Embryonic facial prominence (tissue), 1 donor: ENCODE results near the gene KRTAP2-1.
"Not testable (repeated sequence)": the region's sequence is repeated elsewhere in the genome, so short reads cannot be mapped to it uniquely, and the experiment has no call there.

ENCODE experiments used
- DNase-seq: peaks from one replicate; pipeline ENCODE4 v3.0.0-alpha.2; 2016; ENCODE audit errors: extremely low spot score

KRTAP2-1 gene

GRCh38 chr17:41012326-41013120 is 34.6 kb downstream of the KRTAP2-1 start:
- DNase-seq: no peak

DNA sequence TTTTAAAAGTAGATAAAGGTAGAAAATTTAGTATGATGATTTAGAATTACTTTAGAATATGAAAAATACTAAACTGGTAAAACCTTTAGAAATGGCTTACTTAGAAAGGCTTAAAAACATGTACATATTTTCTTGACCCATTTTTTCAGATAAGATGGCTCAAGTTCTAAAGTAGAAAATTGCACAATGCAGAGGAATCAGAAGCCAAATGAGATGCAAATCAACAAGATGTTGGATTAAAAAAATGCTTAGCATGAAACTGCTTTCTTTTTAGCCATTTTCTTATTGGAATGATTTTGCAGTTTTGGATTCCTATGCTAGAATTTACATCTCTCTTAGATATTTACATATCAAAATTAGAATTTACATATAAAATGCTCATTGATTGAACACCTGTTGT is 36.7 kb downstream of the KRTAP2-1 start:
- DNase-seq: no peak

GRCh38 chr17:41009936-41010335 is 37.2 kb downstream of the KRTAP2-1 start:
- no peak for DNase-seq

DNA sequence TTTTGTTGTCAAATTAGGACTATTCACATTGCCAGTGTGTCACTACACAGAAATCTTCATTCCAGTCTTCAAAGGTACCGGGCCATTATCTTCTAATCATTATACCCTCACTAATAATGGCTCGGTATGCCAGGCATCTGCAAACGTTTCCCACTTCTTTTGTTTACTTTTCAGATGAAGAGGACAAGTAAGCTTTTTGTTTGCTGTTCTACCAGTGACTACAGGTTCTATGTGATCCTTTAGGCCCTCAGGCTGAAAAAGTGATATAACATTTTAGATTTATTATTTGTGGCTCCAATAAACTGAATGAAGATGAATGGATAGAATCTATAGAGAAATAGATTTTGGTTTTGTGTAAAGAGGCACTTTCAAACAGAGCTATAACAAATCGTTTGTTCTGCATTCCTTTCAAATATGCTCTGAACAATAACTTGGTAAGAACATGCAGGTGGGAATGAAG is 37.8 kb downstream of the KRTAP2-1 start:
- no peak for DNase-seq

DNA sequence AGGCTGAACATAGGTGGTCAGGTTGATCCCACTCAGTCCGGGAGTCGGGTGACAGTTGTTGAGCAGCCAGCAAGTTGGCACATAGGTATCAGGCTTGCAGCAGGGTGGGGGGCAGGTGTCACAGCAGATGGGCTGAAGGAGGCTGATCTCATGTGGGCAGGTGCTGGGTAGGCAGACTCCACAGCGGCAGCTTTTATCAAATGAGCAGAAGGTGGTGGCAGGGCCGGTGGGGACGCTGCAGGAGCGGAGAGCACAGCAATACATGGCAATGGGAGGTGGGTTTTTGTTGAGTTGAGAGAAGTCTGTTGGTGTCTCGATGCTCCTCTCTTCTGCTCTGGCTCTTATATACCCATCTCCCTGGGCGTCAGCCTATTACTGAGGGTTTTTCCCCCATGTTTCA is 38.3 kb downstream of the KRTAP2-1 start, which contains the start of gene KRTAP3-1:
KRTAP3-1 (minus strand) TSS at position 318 of the 400 bp plus-strand sequence; CDS start at position 264, 54 bp downstream.
- no peak for DNase-seq

DNA sequence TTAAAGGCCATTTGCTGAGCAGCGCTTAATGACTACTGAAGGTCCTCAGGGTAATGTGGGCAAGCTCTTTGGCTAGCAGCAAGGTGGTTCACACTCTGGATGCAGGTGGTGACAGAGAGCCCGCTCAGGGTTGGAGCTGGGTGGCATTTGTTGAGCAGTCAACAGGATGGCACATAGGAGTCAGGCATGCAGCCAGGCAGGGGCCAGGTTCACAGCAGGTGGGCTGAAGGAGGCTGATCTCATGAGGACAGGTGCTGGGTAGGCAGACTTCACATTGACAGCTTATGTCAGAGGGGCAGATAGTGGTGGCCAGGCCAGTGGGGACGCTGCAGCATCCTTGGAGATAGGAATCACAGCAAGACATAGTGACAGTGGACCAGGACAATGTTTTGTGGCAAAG is 42.7 kb downstream of the KRTAP2-1 start:
- DNase-seq: no peak

GRCh38 chr17:41003926-41004325 is 43.2 kb downstream of the KRTAP2-1 start:
- no peak for DNase-seq

DNA sequence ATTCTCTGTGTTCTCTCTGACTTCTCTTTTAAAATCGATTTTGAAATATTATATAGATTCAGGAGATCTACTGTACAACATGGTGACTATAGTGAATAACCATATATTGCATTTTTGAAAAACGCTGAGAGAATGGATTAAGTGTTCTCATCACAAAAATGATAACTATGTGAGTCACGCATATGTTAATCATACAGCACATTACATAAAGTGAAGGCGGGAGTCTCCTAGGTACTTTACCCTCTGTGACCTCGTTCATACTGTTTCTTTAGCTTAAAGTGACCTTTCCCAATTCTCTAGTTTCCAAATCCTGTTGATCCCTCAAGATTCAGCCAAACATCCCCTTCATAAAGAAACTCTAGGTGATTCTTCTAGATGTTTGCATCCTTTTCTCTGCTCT is 44.3 kb downstream of the KRTAP2-1 start:
- no peak for DNase-seq

- no peak for DNase-seq
These were observed 45.3 kb downstream of the KRTAP2-1 start for GRCh38 chr17:41001795-41002194.

- not testable (repeated sequence) for DNase-seq
These were observed 47.6 kb downstream of the KRTAP2-1 start, which contains the start of gene KRTAP3-2 for GRCh38 chr17:40999563-40999962. Gene KRTAP3-2, minus strand, starts transcription at chr17:40999906. Its CDS starts 53 bp downstream, at chr17:40999853.

DNA sequence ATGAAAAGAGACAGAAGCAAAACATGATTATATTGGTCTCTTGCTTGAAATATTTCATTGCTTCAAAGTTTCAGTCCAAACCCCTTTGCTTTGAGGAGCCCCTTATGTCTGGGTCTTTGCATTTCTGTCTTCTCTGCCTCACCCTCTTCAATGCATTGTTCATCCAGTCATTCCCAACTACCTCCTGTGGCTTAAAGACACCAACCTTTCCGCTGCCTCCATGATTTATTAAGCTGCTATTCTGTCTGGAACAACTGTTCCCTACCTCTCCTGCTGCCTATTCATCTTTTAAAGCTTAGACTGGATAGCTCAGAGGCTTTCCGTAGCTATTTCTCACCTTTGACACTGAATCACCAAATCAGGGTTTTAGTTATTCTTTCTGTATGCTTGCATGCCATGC is 49.8 kb downstream of the KRTAP2-1 start:
- no peak for DNase-seq

GRCh38 chr17:40996829-40997228 is 50.3 kb downstream of the KRTAP2-1 start:
- DNase-seq: no peak
